Colonic mucosa (tissue), 4 donors: ENCODE results near the gene AGBL1. TPM values are rescaled to one million over a fixed set of nuclear protein-coding genes. Genes with fewer than 3 reads are reported as not detected.
"Not testable (repeated sequence)": the region's sequence is repeated elsewhere in the genome, so short reads cannot be mapped to it uniquely, and the experiment has no call there.

Experiments used
- DNase-seq: peaks from one replicate; pipeline ENCODE4 v3.0.0-alpha.2; 2020
- H3K27ac ChIP-seq: fragments of 200-600 bp; one replicate; pipeline ENCODE4 v1.8.0; 2021
- H3K27me3 ChIP-seq: fragments of 200-600 bp; one replicate; pipeline ENCODE4 v1.8.0; 2021
- H3K36me3 ChIP-seq: fragments of 200-600 bp; one replicate; pipeline ENCODE4 v1.8.0; 2021
- H3K4me1 ChIP-seq: fragments of 200-600 bp; one replicate; pipeline ENCODE4 v1.8.0; 2021; ENCODE audit warnings: mild to moderate bottlenecking
- H3K4me3 ChIP-seq: fragments of 200-600 bp; one replicate; pipeline ENCODE4 v1.8.0; 2021
- H3K9ac ChIP-seq, 2 donors: one replicate each; pipeline ENCODE4 v1.7.0; 2013; ENCODE audit warnings: control low read depth in 2 of 2, low read depth in 2 of 2, low read length in 2 of 2
- H3K9me3 ChIP-seq: fragments of 200-600 bp; one replicate; pipeline ENCODE4 v1.8.0; 2021
- CTCF ChIP-seq: fragments of 200-600 bp; IDR thresholded peaks from one replicate; pipeline ENCODE4 v1.8.0; 2022; ENCODE audit warnings: antibody characterized with exemption, mild to moderate bottlenecking
- intact Hi-C: fragments of 100-400 bp; cut with DNase I; formaldehyde crosslinking; loops from one replicate; pipeline ENCODE4 v1.14.1; 2022
- total RNA-seq, 2 donors: library from RNA; stranded (reverse); fragmentation: NEBNext Ultra II Directional in 1 of 2; extraction: Animal tissue kit (Norgen Biotek cat#: 25700) in 1 of 2; gene quantifications; one replicate each; pipeline ENCODE4 v1.2.1, GENCODE V29; 2021
- donor health status: healthy.
- donor health status: DM: no; HTN: no; CAD: no.
- donor health status: DM: no; HTN: no; CAD: no.

The AGBL1 gene
- total RNA-seq, 2 donors from 2014 or later: 0.10 to 0.24 TPM

GRCh38 chr15:86526938-86527690 lies 447.4 kb downstream of the AGBL1 start:
- Histone ChIP-seq H3K4me1 (no peaks in the 10 kb centered on the region), H3K27me3 (no peaks in the 10 kb centered on the region), H3K36me3 (no peaks in the 10 kb centered on the region), H3K27ac (no peak overlapping the region), H3K4me3 (no peak overlapping the region), H3K9ac (no peak overlapping the region), H3K9me3 (no peaks in the 10 kb centered on the region)
- TF ChIP-seq CTCF: no peak
- intact Hi-C loops: no loop called here
- DNase-seq: no peak

DNA sequence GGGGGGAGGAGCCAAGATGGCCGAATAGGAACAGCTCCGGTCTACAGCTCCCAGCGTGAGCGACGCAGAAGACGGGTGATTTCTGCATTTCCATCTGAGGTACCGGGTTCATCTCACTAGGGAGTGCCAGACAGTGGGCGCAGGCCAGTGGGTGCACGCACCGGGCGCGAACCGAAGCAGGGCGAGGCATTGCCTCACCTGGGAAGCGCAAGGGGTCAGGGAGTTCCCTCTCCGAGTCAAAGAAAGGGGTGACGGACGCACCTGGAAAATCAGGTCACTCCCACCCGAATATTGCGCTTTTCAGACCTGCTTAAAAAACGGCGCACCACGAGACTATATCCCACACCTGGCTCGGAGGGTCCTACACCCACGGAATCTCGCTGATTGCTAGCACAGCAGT lies 448.4 kb downstream of the AGBL1 start:
- H3K9me3 ChIP-seq, H3K9ac ChIP-seq, H3K4me3 ChIP-seq, H3K36me3 ChIP-seq, H3K4me1 ChIP-seq, intact Hi-C loops, H3K27ac ChIP-seq, DNase-seq, H3K27me3 ChIP-seq: not testable (repeated sequence)

- Histone ChIP-seq H3K27me3 (no peaks in the 10 kb centered on the region), H3K36me3 (no peaks in the 10 kb centered on the region), H3K27ac (no peak overlapping the region), H3K4me1 (no peaks in the 10 kb centered on the region), H3K9me3 (no peaks in the 10 kb centered on the region), H3K9ac (no peak overlapping the region), H3K4me3 (no peak overlapping the region)
- no peak for TF ChIP-seq CTCF
- DNase-seq: no peak
- intact Hi-C loops: no loop called here
Measured at GRCh38 chr15:86538141-86538540, 458.5 kb downstream of the AGBL1 start.

- Histone ChIP-seq H3K36me3 (no peaks in the 10 kb centered on the region), H3K9me3 (no peaks in the 10 kb centered on the region), H3K4me1 (no peaks in the 10 kb centered on the region), H3K27ac (no peak overlapping the region), H3K9ac (no peak overlapping the region), H3K4me3 (no peak overlapping the region), H3K27me3 (no peaks in the 10 kb centered on the region)
- DNase-seq: no peak
- TF ChIP-seq CTCF: no peak
- intact Hi-C loops: no loop called here
Measured at GRCh38 chr15:86540840-86541467, 461.3 kb downstream of the AGBL1 start.

DNA sequence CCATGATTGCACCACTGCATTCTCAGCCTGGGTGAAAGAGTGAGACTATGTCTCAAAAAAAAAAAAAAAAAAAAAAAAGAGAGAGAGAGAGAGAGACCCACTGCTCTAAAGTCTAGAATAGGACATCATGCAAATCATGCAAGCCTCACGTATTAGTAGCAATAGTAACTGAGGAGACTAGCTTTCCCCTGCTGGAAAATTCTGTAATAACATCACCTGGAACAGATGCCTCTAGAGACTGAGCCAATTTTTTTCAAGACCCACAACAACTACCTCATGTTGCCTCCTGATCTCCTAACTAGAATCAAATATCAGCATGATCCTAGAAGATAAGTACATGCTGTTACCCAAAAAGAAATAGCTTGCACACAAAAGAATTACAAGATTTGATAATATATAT lies 461.9 kb downstream of the AGBL1 start:
- Histone ChIP-seq H3K4me1 (no peaks in the 10 kb centered on the region), H3K9ac (no peak overlapping the region), H3K4me3 (no peak overlapping the region), H3K27ac (no peak overlapping the region), H3K36me3 (no peaks in the 10 kb centered on the region), H3K9me3 (no peaks in the 10 kb centered on the region), H3K27me3 (no peaks in the 10 kb centered on the region)
- intact Hi-C loops: no loop called here
- DNase-seq: no peak
- no peak for TF ChIP-seq CTCF

GRCh38 chr15:86550075-86550474 lies 470.4 kb downstream of the AGBL1 start:
- Histone ChIP-seq H3K9me3 (no peaks in the 10 kb centered on the region), H3K4me3 (no peak overlapping the region), H3K27me3 (no peaks in the 10 kb centered on the region), H3K36me3 (no peaks in the 10 kb centered on the region), H3K9ac (no peak overlapping the region), H3K27ac (no peak overlapping the region), H3K4me1 (no peaks in the 10 kb centered on the region)
- intact Hi-C loops: no loop called here
- TF ChIP-seq CTCF: no peak
- DNase-seq: no peak
